Daoy (cell line): ENCODE measurements around the gene LPA. TPM values are rescaled to one million over a fixed set of nuclear protein-coding genes. Genes with fewer than 3 reads are reported as not detected.
A peak's percentile ranks its signal among the peaks of the same experiment; 100 is the strongest.
"Not testable (repeated sequence)": the region's sequence is repeated elsewhere in the genome, so short reads cannot be mapped to it uniquely, and the experiment has no call there.

Experiments
- DNase-seq: peaks from one replicate; pipeline ENCODE4 v3.0.0-alpha.2; 2015; ENCODE audit warnings: low read depth
- total RNA-seq: library from RNA; depleted of rRNA; stranded (reverse); fragments of >200 nt; shearing (Covaris generic); gene quantifications from 2 replicates; pipeline ENCODE4 v1.2.3, GENCODE V29; 2014

The LPA gene
- total RNA-seq, 1 experiment from 2014 or later = not detected

- peak; percentile 15 for DNase-seq
These were observed 3.8 kb upstream of the LPA start for GRCh38 chr6:160667639-160668481.

- no peak for DNase-seq
These were observed 1.2 kb downstream of the LPA start for GRCh38 chr6:160662842-160663241.

GRCh38 chr6:160662429-160662828, 1.6 kb downstream of the LPA start:
- no peak for DNase-seq

- DNase-seq = no peak
These were observed 2.9 kb downstream of the LPA start for GRCh38 chr6:160661216-160661615.

- DNase-seq = no peak
These were observed 4.5 kb downstream of the LPA start for GRCh38 chr6:160659562-160659961.

GRCh38 chr6:160634706-160635105, 29.4 kb downstream of the LPA start:
- no peak for DNase-seq

GRCh38 chr6:160595838-160596832, 67.9 kb downstream of the LPA start:
- no peak for DNase-seq

GRCh38 chr6:160595297-160595696, 68.8 kb downstream of the LPA start:
- not testable (repeated sequence) for DNase-seq

- DNase-seq = no peak
These were observed 77.7 kb downstream of the LPA start for GRCh38 chr6:160586374-160586773.

- DNase-seq = no peak
These were observed 80.3 kb downstream of the LPA start for GRCh38 chr6:160583794-160584193.

GRCh38 chr6:160581406-160581805, 82.7 kb downstream of the LPA start:
- DNase-seq = no peak

- not testable (repeated sequence) for DNase-seq
These were observed 85.6 kb downstream of the LPA start for GRCh38 chr6:160578515-160578914.

GRCh38 chr6:160573943-160574342, 90.1 kb downstream of the LPA start:
- no peak for DNase-seq

GRCh38 chr6:160571201-160571600, 92.9 kb downstream of the LPA start:
- DNase-seq = not testable (repeated sequence)

- no peak for DNase-seq
These were observed 119.3 kb downstream of the LPA start for GRCh38 chr6:160544802-160545201.

- DNase-seq = no peak
These were observed 128.8 kb downstream of the LPA start for GRCh38 chr6:160535270-160535669.

- DNase-seq = peak; percentile 51
These were observed 129.9 kb downstream of the LPA start for GRCh38 chr6:160534050-160534696.

- DNase-seq = no peak
These were observed 131.8 kb downstream of the LPA start for GRCh38 chr6:160532315-160532714.

- no peak for DNase-seq
These were observed 132.2 kb downstream of the LPA start for GRCh38 chr6:160531826-160532225.

- DNase-seq = not testable (repeated sequence)
These were observed 134.6 kb downstream of the LPA start for GRCh38 chr6:160529524-160529923.

- DNase-seq = no peak
These were observed 140.9 kb downstream of the LPA start for GRCh38 chr6:160523223-160523622.
